ENCODE results near the gene EIF4G3. TPM values are rescaled to one million over a fixed set of nuclear protein-coding genes. Genes with fewer than 3 reads are reported as not detected.

EIF4G3 gene
- total RNA-seq, 1 donor from 2014 or later: 43.0 TPM

DNA sequence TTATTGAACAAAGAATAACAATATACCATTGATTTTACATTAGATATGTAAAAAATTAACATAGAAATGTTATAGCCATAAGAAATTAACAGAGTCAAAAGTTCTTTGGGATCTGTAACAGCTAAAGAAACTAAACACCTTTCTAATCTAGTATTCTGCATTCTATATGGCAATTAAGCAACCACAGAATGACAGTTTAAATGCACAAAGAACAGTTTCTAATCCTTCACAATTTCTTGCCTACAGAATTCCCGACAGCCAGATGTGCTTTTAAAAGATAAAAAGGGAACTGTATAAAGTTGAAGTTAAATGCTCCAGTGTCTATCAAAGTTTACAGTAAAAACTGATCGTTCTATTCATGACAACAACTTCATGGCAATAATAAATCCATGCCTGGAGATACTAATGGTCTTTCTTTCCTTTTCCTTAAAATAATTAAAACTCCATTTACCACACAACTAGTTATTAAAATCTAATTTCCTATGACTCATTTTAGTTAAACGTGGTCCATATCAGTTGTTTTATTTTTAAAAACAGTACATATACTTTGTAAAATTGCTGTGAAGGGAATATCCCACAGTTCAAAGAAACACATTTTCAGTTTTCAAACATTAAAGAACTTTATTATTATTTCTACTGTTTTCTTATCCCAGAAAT is 110.2 kb downstream of the EIF4G3 start:
- ATAC-seq (no peak), DNase-seq (no peak)
- intact Hi-C loops (cut with DNase I): no loop called here
- Histone ChIP-seq H3K4me1 (no peaks in the 10 kb centered on the region), H3K4me3 (no peak overlapping the region), H3K9me3 (no peaks in the 10 kb centered on the region), H3K36me3 (no peaks in the 10 kb centered on the region), H3K27me3 (ENCODE audit: low read depth) (no peaks in the 10 kb centered on the region), H3K27ac (no peak overlapping the region)
- TF ChIP-seq, protein P1, sequence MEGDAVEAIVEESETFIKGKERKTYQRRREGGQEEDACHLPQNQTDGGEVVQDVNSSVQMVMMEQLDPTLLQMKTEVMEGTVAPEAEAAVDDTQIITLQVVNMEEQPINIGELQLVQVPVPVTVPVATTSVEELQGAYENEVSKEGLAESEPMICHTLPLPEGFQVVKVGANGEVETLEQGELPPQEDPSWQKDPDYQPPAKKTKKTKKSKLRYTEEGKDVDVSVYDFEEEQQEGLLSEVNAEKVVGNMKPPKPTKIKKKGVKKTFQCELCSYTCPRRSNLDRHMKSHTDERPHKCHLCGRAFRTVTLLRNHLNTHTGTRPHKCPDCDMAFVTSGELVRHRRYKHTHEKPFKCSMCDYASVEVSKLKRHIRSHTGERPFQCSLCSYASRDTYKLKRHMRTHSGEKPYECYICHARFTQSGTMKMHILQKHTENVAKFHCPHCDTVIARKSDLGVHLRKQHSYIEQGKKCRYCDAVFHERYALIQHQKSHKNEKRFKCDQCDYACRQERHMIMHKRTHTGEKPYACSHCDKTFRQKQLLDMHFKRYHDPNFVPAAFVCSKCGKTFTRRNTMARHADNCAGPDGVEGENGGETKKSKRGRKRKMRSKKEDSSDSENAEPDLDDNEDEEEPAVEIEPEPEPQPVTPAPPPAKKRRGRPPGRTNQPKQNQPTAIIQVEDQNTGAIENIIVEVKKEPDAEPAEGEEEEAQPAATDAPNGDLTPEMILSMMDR (IDR thresholded peaks at IDR 0.05): no peak

DNA sequence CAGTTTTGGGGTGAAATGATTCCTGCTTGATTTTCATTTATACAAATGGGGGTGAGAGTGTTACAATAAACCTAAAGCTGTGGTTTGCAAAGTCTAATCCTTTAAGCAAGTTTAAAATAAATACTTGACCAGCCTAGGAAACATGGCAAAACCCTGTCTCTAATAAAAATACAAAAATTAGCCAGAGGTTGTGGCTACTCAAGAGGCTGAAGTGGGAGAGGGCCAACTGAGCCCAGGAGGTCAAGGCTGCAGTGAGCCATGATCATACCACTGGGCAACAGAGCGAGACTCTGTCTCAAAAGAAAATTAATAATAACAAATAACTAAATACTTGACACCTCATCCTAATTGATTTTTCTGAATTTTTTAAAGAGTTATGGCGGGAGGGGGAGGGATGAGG is 110.8 kb downstream of the EIF4G3 start:
- Histone ChIP-seq H3K27me3 (ENCODE audit: low read depth) (no peaks in the 10 kb centered on the region), H3K27ac (no peak overlapping the region)
- no peak for DNase-seq

DNA sequence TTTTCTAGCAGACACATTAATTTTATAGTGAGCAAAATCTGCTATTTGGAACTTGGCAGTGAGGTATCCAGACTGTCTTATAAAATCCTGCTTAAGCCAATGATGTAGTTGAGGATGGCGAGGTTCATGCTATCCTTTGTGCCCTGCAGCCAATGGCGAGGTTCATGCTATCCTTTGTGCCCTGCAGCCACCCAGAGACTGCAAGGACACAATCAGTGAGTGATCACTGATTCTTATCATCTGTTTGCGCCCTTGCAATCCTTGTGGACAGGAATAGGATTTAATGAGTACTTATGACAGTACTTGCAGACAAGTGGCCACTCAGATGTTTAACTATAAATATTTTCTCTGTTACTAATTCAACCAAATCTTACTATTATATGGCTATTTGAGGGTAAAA is 112.6 kb downstream of the EIF4G3 start:
- intact Hi-C loops (cut with DNase I): no loop called here
- ATAC-seq: no peak
- no peaks in the 10 kb centered on the region for H3K4me1 ChIP-seq
- H3K27me3 ChIP-seq (ENCODE audit: low read depth): no peaks in the 10 kb centered on the region
- no peak for DNase-seq
- no peaks in the 10 kb centered on the region for H3K9me3 ChIP-seq
- no peak overlapping the region for H3K27ac ChIP-seq
- H3K4me3 ChIP-seq: no peak overlapping the region
- no peaks in the 10 kb centered on the region for H3K36me3 ChIP-seq
- TF ChIP-seq, protein P1 (IDR thresholded peaks at IDR 0.05): no peak

More for the DNA sequence above, 110.8 kb downstream of the EIF4G3 start:
- Histone ChIP-seq H3K4me3 (no peak overlapping the region), H3K4me1 (no peaks in the 10 kb centered on the region), H3K9me3 (no peaks in the 10 kb centered on the region), H3K36me3 (no peaks in the 10 kb centered on the region)
- TF ChIP-seq, protein P1 (IDR thresholded peaks at IDR 0.05): no peak
- intact Hi-C loops (cut with DNase I): no loop called here
- ATAC-seq: no peak

DNA sequence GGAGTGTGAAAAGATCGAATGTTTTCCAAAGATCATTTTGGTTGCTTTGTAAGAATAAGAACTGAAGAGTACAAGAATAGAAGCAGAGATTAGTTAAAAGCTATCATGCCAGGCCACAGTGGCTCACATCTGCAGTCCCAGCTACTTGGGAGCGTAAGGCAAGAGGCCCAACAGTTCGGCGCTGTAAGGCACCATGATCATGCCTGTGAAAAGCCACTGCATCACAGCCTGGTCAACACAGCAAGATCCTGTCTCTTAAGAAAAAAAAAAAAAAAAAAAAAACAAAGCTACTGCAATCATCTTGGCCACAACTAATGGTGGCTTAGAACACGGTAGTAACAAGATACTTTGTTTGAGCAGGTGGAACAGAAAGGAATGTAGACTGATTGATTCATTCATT is 116.2 kb downstream of the EIF4G3 start:
- intact Hi-C loops (cut with DNase I): no loop called here

DNA sequence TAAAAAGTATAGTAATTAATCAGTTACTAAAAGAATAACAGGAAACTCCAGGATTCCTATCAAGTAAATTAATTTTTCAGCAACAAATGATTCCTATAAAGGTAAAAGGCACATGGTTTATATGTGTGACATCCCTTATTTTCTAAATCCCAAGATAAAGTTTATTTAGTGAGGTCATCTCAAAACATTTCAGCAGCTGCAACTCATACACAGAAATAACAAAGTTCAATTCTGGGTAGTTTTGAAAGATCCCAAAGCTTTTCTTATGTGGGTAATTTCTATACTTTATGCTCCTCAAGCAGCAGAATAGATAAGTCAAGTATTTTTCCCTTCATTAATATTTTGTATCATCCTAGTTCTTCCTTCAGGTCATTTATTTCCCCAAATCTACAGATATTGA is 117.7 kb downstream of the EIF4G3 start:
- intact Hi-C loops (cut with DNase I): no loop called here
- Histone ChIP-seq H3K27ac (no peak overlapping the region), H3K9me3 (no peaks in the 10 kb centered on the region), H3K36me3 (no peaks in the 10 kb centered on the region), H3K4me3 (no peak overlapping the region), H3K27me3 (ENCODE audit: low read depth) (no peaks in the 10 kb centered on the region), H3K4me1 (peaks cover 7% of the 10 kb centered on the region)
- TF ChIP-seq, protein P1 (IDR thresholded peaks at IDR 0.05): no peak
- no peak for ATAC-seq
- no peak for DNase-seq

More for the DNA sequence above, 116.2 kb downstream of the EIF4G3 start:
- H3K36me3 ChIP-seq: no peaks in the 10 kb centered on the region
- H3K4me1 ChIP-seq: peaks cover 7% of the 10 kb centered on the region
- no peaks in the 10 kb centered on the region for H3K9me3 ChIP-seq
- H3K4me3 ChIP-seq: no peak overlapping the region
- ATAC-seq (no peak), DNase-seq (no peak)
- no peaks in the 10 kb centered on the region for H3K27me3 ChIP-seq (ENCODE audit: low read depth)
- TF ChIP-seq, protein P1 (IDR thresholded peaks at IDR 0.05): no peak
- H3K27ac ChIP-seq: no peak overlapping the region

Data from lower lobe of right lung (tissue), 2 donors.